ENCODE results near the gene LRRC75A. TPM values are rescaled to one million over a fixed set of nuclear protein-coding genes. Genes with fewer than 3 reads are reported as not detected.

The LRRC75A gene
- total and polyA plus RNA-seq, 4 donors, result 0.08 to 22.6 (median 0.37) TPM

GRCh38 chr17:16470265-16470664, 21.7 kb downstream of the LRRC75A start:
- H3K36me3 ChIP-seq (ENCODE audit: control insufficient read depth in 4 of 4, insufficient read depth in 3 of 4, low read depth in 1 of 4, low read length in 3 of 4), result no peaks in the 10 kb centered on the region
- no peak for TF ChIP-seq NR2F2 (IDR thresholded peaks at IDR 0.05)
- TF ChIP-seq, protein P1, sequence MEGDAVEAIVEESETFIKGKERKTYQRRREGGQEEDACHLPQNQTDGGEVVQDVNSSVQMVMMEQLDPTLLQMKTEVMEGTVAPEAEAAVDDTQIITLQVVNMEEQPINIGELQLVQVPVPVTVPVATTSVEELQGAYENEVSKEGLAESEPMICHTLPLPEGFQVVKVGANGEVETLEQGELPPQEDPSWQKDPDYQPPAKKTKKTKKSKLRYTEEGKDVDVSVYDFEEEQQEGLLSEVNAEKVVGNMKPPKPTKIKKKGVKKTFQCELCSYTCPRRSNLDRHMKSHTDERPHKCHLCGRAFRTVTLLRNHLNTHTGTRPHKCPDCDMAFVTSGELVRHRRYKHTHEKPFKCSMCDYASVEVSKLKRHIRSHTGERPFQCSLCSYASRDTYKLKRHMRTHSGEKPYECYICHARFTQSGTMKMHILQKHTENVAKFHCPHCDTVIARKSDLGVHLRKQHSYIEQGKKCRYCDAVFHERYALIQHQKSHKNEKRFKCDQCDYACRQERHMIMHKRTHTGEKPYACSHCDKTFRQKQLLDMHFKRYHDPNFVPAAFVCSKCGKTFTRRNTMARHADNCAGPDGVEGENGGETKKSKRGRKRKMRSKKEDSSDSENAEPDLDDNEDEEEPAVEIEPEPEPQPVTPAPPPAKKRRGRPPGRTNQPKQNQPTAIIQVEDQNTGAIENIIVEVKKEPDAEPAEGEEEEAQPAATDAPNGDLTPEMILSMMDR (IDR thresholded peaks at IDR 0.05; ENCODE audit: low read depth, low read length, missing input control), result no peak
- TF ChIP-seq ATF3 (IDR thresholded peaks at IDR 0.05), result no peak
- TF ChIP-seq MAX (IDR thresholded peaks at IDR 0.05), result no peak
- TF ChIP-seq FOXA2 (IDR thresholded peaks at IDR 0.05), result no peak
- no peak for TF ChIP-seq REST (IDR thresholded peaks at IDR 0.05)
- TF ChIP-seq GABPA (IDR thresholded peaks at IDR 0.05 in 1 of 2, conservative IDR thresholded peaks at IDR 0.05 in 1 of 2), result no peak
- no peak for TF ChIP-seq ZBTB33 (IDR thresholded peaks at IDR 0.05)
- TF ChIP-seq JUND (IDR thresholded peaks at IDR 0.05), result no peak
- TF ChIP-seq EGR1 (IDR thresholded peaks at IDR 0.05; ENCODE audit: low read depth in 2 of 2), result no peak
- no peak for TF ChIP-seq TAF1 (conservative IDR thresholded peaks at IDR 0.05)
- TF ChIP-seq HNF4A (conservative IDR thresholded peaks at IDR 0.05), result no peak
- TF ChIP-seq YY1 (IDR thresholded peaks at IDR 0.05), result no peak
- TF ChIP-seq HNF4G (IDR thresholded peaks at IDR 0.05), result no peak
- TF ChIP-seq RAD21 (IDR thresholded peaks at IDR 0.05), result no peak
- WGBS, result 82% methylated on average over 11 of the region's 11 CpGs
- H3K4me1 ChIP-seq (ENCODE audit: control insufficient read depth in 4 of 4, insufficient read depth in 4 of 4, low read length in 3 of 4), result no peaks in the 10 kb centered on the region
- DNase-seq (ENCODE audit: low spot score), result no peak
- H3K9ac ChIP-seq (ENCODE audit: low read depth in 1 of 2, low read length in 2 of 2), result no peak overlapping the region
- H3K27me3 ChIP-seq (ENCODE audit: control insufficient read depth in 4 of 4, insufficient read depth in 4 of 4, low read length in 3 of 4), result no peaks in the 10 kb centered on the region
- no peak overlapping the region for H3K4me3 ChIP-seq (ENCODE audit: low read depth in 1 of 3, low read length in 3 of 3)
- no peak overlapping the region for H3K27ac ChIP-seq (ENCODE audit: low read depth in 1 of 2, low read length in 2 of 2)
- H3K9me3 ChIP-seq (ENCODE audit: control insufficient read depth in 4 of 4, low read length in 3 of 4), result no peaks in the 10 kb centered on the region

- Histone ChIP-seq H3K27me3 (ENCODE audit: control insufficient read depth in 4 of 4, insufficient read depth in 4 of 4, low read length in 3 of 4) (no peaks in the 10 kb centered on the region), H3K4me1 (ENCODE audit: control insufficient read depth in 4 of 4, insufficient read depth in 4 of 4, low read length in 3 of 4) (no peaks in the 10 kb centered on the region), H3K27ac (ENCODE audit: low read depth in 1 of 2, low read length in 2 of 2) (no peak overlapping the region), H3K4me3 (ENCODE audit: low read depth in 1 of 3, low read length in 3 of 3) (no peak overlapping the region), H3K9me3 (ENCODE audit: control insufficient read depth in 4 of 4, low read length in 3 of 4) (no peaks in the 10 kb centered on the region), H3K36me3 (ENCODE audit: control insufficient read depth in 4 of 4, insufficient read depth in 3 of 4, low read depth in 1 of 4, low read length in 3 of 4) (no peaks in the 10 kb centered on the region), H3K9ac (ENCODE audit: low read depth in 1 of 2, low read length in 2 of 2) (no peak overlapping the region)
- no peak for DNase-seq (ENCODE audit: low spot score)
- WGBS, result 40% methylated on average over 4 of the region's 4 CpGs
- TF ChIP-seq REST (IDR thresholded peaks at IDR 0.05) (no peak), MAX (IDR thresholded peaks at IDR 0.05) (no peak), FOXA1 (IDR thresholded peaks at IDR 0.05) (no peak)
- TF ChIP-seq, protein P1 (IDR thresholded peaks at IDR 0.05; ENCODE audit: low read depth, low read length, missing input control), result no peak
Observed at GRCh38 chr17:16468428-16468992, 23.5 kb downstream of the LRRC75A start.
